ENCODE data around the gene SFT2D3.

DNA sequence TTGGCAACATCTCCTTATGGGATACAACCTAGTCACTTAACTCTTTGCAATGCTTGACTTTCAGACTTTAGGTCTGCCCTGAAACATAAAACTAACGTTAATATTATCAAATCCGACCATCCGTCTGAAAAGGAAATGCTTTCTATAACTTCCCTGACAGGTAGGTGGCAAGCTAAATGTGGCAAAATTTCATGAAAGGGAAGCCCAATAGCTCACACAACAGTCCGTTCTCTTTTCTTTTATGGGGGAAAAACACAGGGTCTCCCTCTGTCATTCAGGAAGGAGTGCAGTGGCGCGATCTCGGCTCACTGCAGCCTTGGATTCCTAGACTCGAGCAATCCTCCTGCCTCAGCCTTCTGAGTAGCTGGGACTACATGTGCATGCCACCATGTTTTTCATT, 52.9 kb downstream of the SFT2D3 start:
- TF ChIP-seq, protein P1, sequence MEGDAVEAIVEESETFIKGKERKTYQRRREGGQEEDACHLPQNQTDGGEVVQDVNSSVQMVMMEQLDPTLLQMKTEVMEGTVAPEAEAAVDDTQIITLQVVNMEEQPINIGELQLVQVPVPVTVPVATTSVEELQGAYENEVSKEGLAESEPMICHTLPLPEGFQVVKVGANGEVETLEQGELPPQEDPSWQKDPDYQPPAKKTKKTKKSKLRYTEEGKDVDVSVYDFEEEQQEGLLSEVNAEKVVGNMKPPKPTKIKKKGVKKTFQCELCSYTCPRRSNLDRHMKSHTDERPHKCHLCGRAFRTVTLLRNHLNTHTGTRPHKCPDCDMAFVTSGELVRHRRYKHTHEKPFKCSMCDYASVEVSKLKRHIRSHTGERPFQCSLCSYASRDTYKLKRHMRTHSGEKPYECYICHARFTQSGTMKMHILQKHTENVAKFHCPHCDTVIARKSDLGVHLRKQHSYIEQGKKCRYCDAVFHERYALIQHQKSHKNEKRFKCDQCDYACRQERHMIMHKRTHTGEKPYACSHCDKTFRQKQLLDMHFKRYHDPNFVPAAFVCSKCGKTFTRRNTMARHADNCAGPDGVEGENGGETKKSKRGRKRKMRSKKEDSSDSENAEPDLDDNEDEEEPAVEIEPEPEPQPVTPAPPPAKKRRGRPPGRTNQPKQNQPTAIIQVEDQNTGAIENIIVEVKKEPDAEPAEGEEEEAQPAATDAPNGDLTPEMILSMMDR (IDR thresholded peaks at IDR 0.05) = no peak
- TF ChIP-seq ZFX (IDR thresholded peaks at IDR 0.05; ENCODE audit: borderline replicate concordance) = no peak

Measured in 22Rv1 (cell line).